Stimulated activated CD8-positive, alpha-beta memory T cell treated with anti-CD3 and anti-CD28 coated beads, Interleukin-7, amount 100 ng/mL, for 24 hours (primary cell): ENCODE results near the gene ALG10B.

Experiments
- DNase-seq: peaks from one replicate; pipeline ENCODE4 v3.0.0-alpha.2; 2020; ENCODE audit warnings: low read depth

The ALG10B gene

GRCh38 chr12:38374751-38375150 lies 58.2 kb downstream of the ALG10B start:
- DNase-seq, result no peak
